GM12878 (cell line): ENCODE measurements around the gene SNCAIP. TPM values are rescaled to one million over a fixed set of nuclear protein-coding genes. Genes with fewer than 3 reads are reported as not detected.

Experiments used
- ATAC-seq: fragments of 200-7000 bp; cut with Tn5 transposase; 3 replicates; pipeline ENCODE4 v1.9.1; 2020; ENCODE audit warnings: mild to moderate bottlenecking, moderate library complexity
- BruUV-seq: library from RNA; stranded (reverse); fragments of 400-500 nt; replicated peaks from 2 replicates; lab custom pipeline; 2021; lab: Mats Ljungman, UMichigan
- CTCF ChIA-PET: fragments of 300-600 bp; sonication (Branson Sonifier 250); formaldehyde crosslinking; extraction: SDS; loops from one replicate; lab custom pipeline; 2021; ENCODE audit warnings: inconsistent platforms; lab: Yijun Ruan, JAX
- POLR2A ChIA-PET: fragments of 350-600 bp; formaldehyde crosslinking; extraction: SDS; loops from one replicate; lab custom pipeline; 2021; ENCODE audit warnings: inconsistent platforms; lab: Charles Lee
- RAD21 ChIA-PET: fragments of 300-600 bp; sonication (Branson Sonifier 250); formaldehyde crosslinking; loops from one replicate; lab custom pipeline; 2023; ENCODE audit warnings: antibody characterized with exemption; ENCODE audit not compliant: unreplicated experiment; lab: Charles Lee
- SMC1A ChIA-PET: fragments of 300-600 bp; sonication (Branson Sonifier 250); formaldehyde crosslinking; loops from one replicate; lab custom pipeline; 2023; ENCODE audit not compliant: unreplicated experiment, uncharacterized antibody; lab: Charles Lee
- DNase-seq: peaks from one replicate; pipeline ENCODE4 v3.0.0-alpha.2; 2011; ENCODE audit warnings: low read depth, low spot score
- FAIRE-seq: peaks from 3 replicates; lab custom pipeline; 2011; peaks lifted over from hg19 to GRCh38; lab: Jason Lieb, UNC
- H2AFZ ChIP-seq: 2 replicates; pipeline ENCODE4 v1.6.0; 2011; ENCODE audit warnings: low read depth, low read length, control low read depth; ENCODE audit not compliant: control insufficient read depth
- H3K27ac ChIP-seq: 2 replicates; pipeline ENCODE4 v1.5.1; 2011; ENCODE audit warnings: control low read depth; ENCODE audit not compliant: control insufficient read depth, insufficient read depth
- H3K27me3 ChIP-seq, 2 experiments: replicated peaks in 1 of 2; 2 replicates each; pipeline versions ENCODE4 v1.6.0 to v1.6.1; 2011; ENCODE audit warnings: low read length in 1 of 2; ENCODE audit not compliant: control insufficient read depth in 2 of 2, insufficient read depth in 2 of 2
- H3K36me3 ChIP-seq, 2 experiments: 2 replicates each; pipeline ENCODE4 v1.5.1; 2011; ENCODE audit warnings: low read length in 1 of 2; ENCODE audit not compliant: control insufficient read depth in 2 of 2, insufficient read depth in 2 of 2
- H3K4me1 ChIP-seq: 2 replicates; pipeline ENCODE4 v1.6.1; 2011; ENCODE audit warnings: mild to moderate bottlenecking, low read length, moderate library complexity, mixed read lengths; ENCODE audit not compliant: control insufficient read depth, insufficient read depth
- H3K4me2 ChIP-seq: 2 replicates; pipeline ENCODE4 v1.6.0; 2011; ENCODE audit warnings: control low read depth; ENCODE audit not compliant: control insufficient read depth, insufficient read depth
- H3K4me3 ChIP-seq: fragments of 200-600 bp; sonication (generic); 2 replicates; pipeline ENCODE4 v1.5.1; 2016
- H3K79me2 ChIP-seq: 2 replicates; pipeline ENCODE4 v1.6.0; 2011; ENCODE audit warnings: low read length; ENCODE audit not compliant: control insufficient read depth, insufficient read depth
- H3K9ac ChIP-seq: 2 replicates; pipeline ENCODE4 v1.8.0; 2011; ENCODE audit warnings: low read length, control low read depth, mixed read lengths; ENCODE audit not compliant: control insufficient read depth, insufficient read depth
- H3K9me3 ChIP-seq: replicated peaks from 3 replicates; pipeline ENCODE4 v1.5.1; 2011; ENCODE audit warnings: mild to moderate bottlenecking, low read length; ENCODE audit not compliant: control insufficient read depth, insufficient read depth
- H4K20me1 ChIP-seq: 2 replicates; pipeline ENCODE4 v1.6.0; 2011; ENCODE audit not compliant: control insufficient read depth, insufficient read depth
- BACH1 ChIP-seq: fragments of 450-650 bp; IDR thresholded peaks from 2 replicates; pipeline ENCODE4 v1.6.1; 2017; ENCODE audit warnings: mild to moderate bottlenecking, borderline replicate concordance
- CEBPB ChIP-seq, 2 experiments: fragments of 150-350 bp in 1 of 2; IDR thresholded peaks; 2 replicates each; pipeline ENCODE4 v1.6.1; 2012 to 2014; ENCODE audit warnings: low read depth in 2 of 2, low read length in 2 of 2, borderline replicate concordance in 1 of 2, inconsistent platforms in 1 of 2
- CREM ChIP-seq: IDR thresholded peaks from 2 replicates; pipeline ENCODE4 v1.6.1; 2014; ENCODE audit warnings: antibody characterized with exemption, low read depth
- GATAD2B ChIP-seq: fragments of 450-650 bp; conservative IDR thresholded peaks from 2 replicates; pipeline ENCODE4 v1.6.1; 2017; ENCODE audit warnings: low read depth, mild to moderate bottlenecking, moderate library complexity
- IRF4 ChIP-seq: IDR thresholded peaks from 2 replicates; pipeline ENCODE4 v1.6.1; 2011; ENCODE audit warnings: low read depth, low read length
- MTA2 ChIP-seq: fragments of 450-650 bp; IDR thresholded peaks from 2 replicates; pipeline ENCODE4 v1.6.1; 2016; ENCODE audit warnings: low read depth, mild to moderate bottlenecking, moderate library complexity
- RFX5 ChIP-seq: IDR thresholded peaks from 2 replicates; pipeline ENCODE4 v1.6.1; 2011; ENCODE audit warnings: low read depth, low read length, improper control_type of control experiment
- SMARCA5 ChIP-seq: fragments of 450-650 bp; IDR thresholded peaks from 2 replicates; pipeline ENCODE4 v1.6.1; 2017; ENCODE audit warnings: mild to moderate bottlenecking
- ZBED1 ChIP-seq: IDR thresholded peaks from 2 replicates; pipeline ENCODE4 v1.6.1; 2016; ENCODE audit warnings: borderline replicate concordance
- WGBS: methylation state at CpG from one replicate; pipeline ENCODE4 v1.1.6; 2016; ENCODE audit warnings: low lambda C conversion rate; ENCODE audit not compliant: insufficient replicate concordance, insufficient coverage; ENCODE audit errors: missing lambda C conversion rate; 5-methylcytosine and 5-hydroxymethylcytosine counted together
- in situ Hi-C: fragments of 300-500 bp; cut with MboI; formaldehyde crosslinking; loops from 9 replicates; pipeline ENCODE4 v1.14.3; 2018; ENCODE audit warnings: mixed read lengths
- intact Hi-C: fragments of 100-400 bp; cut with micrococcal nuclease; formaldehyde crosslinking; loops from one replicate; pipeline ENCODE4 v1.14.2; 2022; ENCODE audit not compliant: unreplicated experiment
- polyA plus RNA-seq, 11 experiments: library from polyadenylated mRNA; depleted of rRNA in 4 of 11; unstranded in 6 of 11; stranded (reverse) in 5 of 11; fragments of >200 nt; fragmentation: Nextera tagmentation in 4 of 11; fragmentation: Illumina TruSeq in 1 of 11; extraction: Ambion mirVana in 4 of 11; extraction: Trizol in 1 of 11; gene quantifications; 1 replicate in 1 of 11; 2 replicates in 10 of 11; pipeline versions ENCODE4 v1.2.1 to v1.2.3, GENCODE V29; 2011 to 2016; ENCODE audit warnings: inconsistent platforms in 2 of 11, missing spikeins in 2 of 11, low read depth in 1 of 11
- total RNA-seq, 4 experiments: library from RNA; depleted of rRNA in 3 of 4; stranded (reverse); fragments of >200 nt in 3 of 4; fragmentation: Illumina TruSeq in 1 of 4; extraction: Trizol in 1 of 4; gene quantifications; 2 replicates each; pipeline versions ENCODE4 v1.2.1 to v1.2.3, GENCODE V29; 2013 to 2021
- TF ChIP-seq, protein P1 (sequence below): fragments of 450-650 bp; IDR thresholded peaks from 2 replicates; pipeline ENCODE4 v1.6.1; 2017; ENCODE audit warnings: mild to moderate bottlenecking, low read depth, inconsistent platforms; ENCODE audit not compliant: poor library complexity, severe bottlenecking
- TF ChIP-seq, protein P2 (sequence below): IDR thresholded peaks from 2 replicates; pipeline ENCODE4 v1.6.1; 2012; ENCODE audit warnings: low read depth, low read length, improper control_type of control experiment
- TF ChIP-seq, protein P3 (sequence below): fragments of 450-650 bp; IDR thresholded peaks from 2 replicates; pipeline ENCODE4 v1.6.1; 2018; ENCODE audit warnings: mild to moderate bottlenecking, low read depth, moderate library complexity; ENCODE audit not compliant: partially characterized antibody

SNCAIP gene
- total and polyA plus RNA-seq, 10 of the 15 experiments (the other 5 are each of a cell fraction or from before 2014, with no cell fraction given): 0.03 to 0.62 (median 0.16) TPM; not detected in 1

DNA sequence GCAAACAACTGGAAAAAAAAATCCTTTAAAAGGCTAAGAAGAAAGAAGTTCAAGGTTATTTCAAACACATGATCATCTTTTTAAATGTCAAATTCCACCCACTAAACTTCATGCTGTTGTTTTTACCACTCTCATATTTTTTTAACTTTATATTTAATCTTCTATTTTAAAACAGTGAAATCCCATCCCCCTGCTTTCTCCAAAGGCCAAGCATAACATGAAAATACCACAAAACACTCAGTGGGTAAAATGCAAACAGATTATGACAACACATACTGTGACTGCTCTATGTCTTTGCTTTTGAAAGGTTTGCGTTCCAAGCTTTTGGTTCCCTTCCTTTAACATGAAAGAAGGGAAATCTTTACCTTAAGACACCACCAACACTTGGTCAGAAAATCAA is 127.6 kb downstream of the SNCAIP start:
- Histone ChIP-seq H2AFZ (no peak overlapping the region), H4K20me1 (no peaks in the 10 kb centered on the region), H3K27ac (no peak overlapping the region), H3K9me3 (no peaks in the 10 kb centered on the region), H3K79me2 (no peaks in the 10 kb centered on the region), H3K9ac (no peak overlapping the region), H3K36me3 (no peaks in the 10 kb centered on the region), H3K4me2 (no peak overlapping the region), H3K27me3 (no peaks in the 10 kb centered on the region; a peak in 1 of 4 replicates), H3K4me1 (no peaks in the 10 kb centered on the region), H3K4me3 (no peak overlapping the region)
- intact Hi-C loops (no loop called here), in situ Hi-C loops (no loop called here)
- FAIRE-seq (no peak), ATAC-seq (no peak), DNase-seq (no peak)
- TF ChIP-seq CEBPB (IDR thresholded peaks at IDR 0.05; ENCODE audit: borderline replicate concordance in 1 of 2, low read depth in 2 of 2, low read length in 2 of 2) (no peak), SMARCA5 (no peak), BACH1 (no peak), GATAD2B (no peak), MTA2 (no peak), ZBED1 (no peak), IRF4 (no peak), CREM (no peak), RFX5 (no peak)
- TF ChIP-seq, protein P1, sequence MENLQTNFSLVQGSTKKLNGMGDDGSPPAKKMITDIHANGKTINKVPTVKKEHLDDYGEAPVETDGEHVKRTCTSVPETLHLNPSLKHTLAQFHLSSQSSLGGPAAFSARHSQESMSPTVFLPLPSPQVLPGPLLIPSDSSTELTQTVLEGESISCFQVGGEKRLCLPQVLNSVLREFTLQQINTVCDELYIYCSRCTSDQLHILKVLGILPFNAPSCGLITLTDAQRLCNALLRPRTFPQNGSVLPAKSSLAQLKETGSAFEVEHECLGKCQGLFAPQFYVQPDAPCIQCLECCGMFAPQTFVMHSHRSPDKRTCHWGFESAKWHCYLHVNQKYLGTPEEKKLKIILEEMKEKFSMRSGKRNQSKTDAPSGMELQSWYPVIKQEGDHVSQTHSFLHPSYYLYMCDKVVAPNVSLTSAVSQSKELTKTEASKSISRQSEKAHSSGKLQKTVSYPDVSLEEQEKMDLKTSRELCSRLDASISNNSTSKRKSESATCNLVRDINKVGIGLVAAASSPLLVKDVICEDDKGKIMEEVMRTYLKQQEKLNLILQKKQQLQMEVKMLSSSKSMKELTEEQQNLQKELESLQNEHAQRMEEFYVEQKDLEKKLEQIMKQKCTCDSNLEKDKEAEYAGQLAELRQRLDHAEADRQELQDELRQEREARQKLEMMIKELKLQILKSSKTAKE: no peak
- TF ChIP-seq, protein P2, sequence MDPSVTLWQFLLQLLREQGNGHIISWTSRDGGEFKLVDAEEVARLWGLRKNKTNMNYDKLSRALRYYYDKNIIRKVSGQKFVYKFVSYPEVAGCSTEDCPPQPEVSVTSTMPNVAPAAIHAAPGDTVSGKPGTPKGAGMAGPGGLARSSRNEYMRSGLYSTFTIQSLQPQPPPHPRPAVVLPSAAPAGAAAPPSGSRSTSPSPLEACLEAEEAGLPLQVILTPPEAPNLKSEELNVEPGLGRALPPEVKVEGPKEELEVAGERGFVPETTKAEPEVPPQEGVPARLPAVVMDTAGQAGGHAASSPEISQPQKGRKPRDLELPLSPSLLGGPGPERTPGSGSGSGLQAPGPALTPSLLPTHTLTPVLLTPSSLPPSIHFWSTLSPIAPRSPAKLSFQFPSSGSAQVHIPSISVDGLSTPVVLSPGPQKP: no peak
- TF ChIP-seq, protein P3, sequence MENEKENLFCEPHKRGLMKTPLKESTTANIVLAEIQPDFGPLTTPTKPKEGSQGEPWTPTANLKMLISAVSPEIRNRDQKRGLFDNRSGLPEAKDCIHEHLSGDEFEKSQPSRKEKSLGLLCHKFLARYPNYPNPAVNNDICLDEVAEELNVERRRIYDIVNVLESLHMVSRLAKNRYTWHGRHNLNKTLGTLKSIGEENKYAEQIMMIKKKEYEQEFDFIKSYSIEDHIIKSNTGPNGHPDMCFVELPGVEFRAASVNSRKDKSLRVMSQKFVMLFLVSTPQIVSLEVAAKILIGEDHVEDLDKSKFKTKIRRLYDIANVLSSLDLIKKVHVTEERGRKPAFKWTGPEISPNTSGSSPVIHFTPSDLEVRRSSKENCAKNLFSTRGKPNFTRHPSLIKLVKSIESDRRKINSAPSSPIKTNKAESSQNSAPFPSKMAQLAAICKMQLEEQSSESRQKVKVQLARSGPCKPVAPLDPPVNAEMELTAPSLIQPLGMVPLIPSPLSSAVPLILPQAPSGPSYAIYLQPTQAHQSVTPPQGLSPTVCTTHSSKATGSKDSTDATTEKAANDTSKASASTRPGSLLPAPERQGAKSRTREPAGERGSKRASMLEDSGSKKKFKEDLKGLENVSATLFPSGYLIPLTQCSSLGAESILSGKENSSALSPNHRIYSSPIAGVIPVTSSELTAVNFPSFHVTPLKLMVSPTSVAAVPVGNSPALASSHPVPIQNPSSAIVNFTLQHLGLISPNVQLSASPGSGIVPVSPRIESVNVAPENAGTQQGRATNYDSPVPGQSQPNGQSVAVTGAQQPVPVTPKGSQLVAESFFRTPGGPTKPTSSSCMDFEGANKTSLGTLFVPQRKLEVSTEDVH: no peak
- ChIA-PET RAD21 (no interaction called here), POLR2A (no interaction called here), CTCF (no interaction called here), SMC1A (no interaction called here)
- no TSS peak for BruUV-seq
- WGBS: 79% methylated on average over 1 of the region's 1 CpG
